Gastrocnemius medialis (tissue), 4 donors: ENCODE data around the gene NFASC.

ENCODE experiments used
- POLR2A ChIP-seq, 2 donors: fragments of 450-650 bp; IDR thresholded peaks; one replicate each; pipeline ENCODE4 v1.6.1; 2017; ENCODE audit warnings: antibody characterized with exemption in 2 of 2, mild to moderate bottlenecking in 2 of 2, moderate library complexity in 2 of 2
- TF ChIP-seq, protein P1 (sequence below), 5 experiments: fragments of 450-650 bp in 3 of 5; fragments of 200-600 bp in 2 of 5; sonication (generic) in 2 of 5; IDR thresholded peaks in 4 of 5; conservative IDR thresholded peaks in 1 of 5; 1 replicate in 4 of 5; 2 replicates in 1 of 5; pipeline ENCODE4 v1.5.1; 2016 to 2019; ENCODE audit warnings: antibody characterized with exemption in 5 of 5, mild to moderate bottlenecking in 3 of 5, moderate library complexity in 3 of 5

DNA sequence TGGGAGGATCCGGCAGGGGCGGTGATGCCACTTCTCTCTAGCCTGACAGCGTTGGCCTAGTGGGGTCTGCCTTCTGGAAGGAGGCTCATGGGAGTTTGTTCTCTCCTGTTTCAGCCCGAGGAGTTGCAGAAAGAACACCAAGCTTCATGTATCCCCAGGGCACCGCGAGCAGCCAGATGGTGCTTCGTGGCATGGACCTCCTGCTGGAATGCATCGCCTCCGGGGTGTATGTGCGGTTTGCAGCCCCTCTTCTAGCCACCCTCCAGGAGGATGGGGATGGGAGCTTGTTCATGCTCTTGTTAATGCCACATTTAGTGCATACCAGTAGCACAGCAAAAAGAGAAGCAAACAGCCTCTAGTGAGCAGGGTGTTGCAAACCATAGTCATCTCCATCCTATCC, 97.5 kb downstream of the NFASC start:
- TF ChIP-seq, protein P1, sequence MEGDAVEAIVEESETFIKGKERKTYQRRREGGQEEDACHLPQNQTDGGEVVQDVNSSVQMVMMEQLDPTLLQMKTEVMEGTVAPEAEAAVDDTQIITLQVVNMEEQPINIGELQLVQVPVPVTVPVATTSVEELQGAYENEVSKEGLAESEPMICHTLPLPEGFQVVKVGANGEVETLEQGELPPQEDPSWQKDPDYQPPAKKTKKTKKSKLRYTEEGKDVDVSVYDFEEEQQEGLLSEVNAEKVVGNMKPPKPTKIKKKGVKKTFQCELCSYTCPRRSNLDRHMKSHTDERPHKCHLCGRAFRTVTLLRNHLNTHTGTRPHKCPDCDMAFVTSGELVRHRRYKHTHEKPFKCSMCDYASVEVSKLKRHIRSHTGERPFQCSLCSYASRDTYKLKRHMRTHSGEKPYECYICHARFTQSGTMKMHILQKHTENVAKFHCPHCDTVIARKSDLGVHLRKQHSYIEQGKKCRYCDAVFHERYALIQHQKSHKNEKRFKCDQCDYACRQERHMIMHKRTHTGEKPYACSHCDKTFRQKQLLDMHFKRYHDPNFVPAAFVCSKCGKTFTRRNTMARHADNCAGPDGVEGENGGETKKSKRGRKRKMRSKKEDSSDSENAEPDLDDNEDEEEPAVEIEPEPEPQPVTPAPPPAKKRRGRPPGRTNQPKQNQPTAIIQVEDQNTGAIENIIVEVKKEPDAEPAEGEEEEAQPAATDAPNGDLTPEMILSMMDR (IDR thresholded peaks at IDR 0.05 in 4 of 5, conservative IDR thresholded peaks at IDR 0.05 in 1 of 5): no peak
- no peak for TF ChIP-seq POLR2A (IDR thresholded peaks at IDR 0.05)
